Astrocyte of the spinal cord (primary cell): Measurements from ENCODE around the gene ACTR8.

Experiments
- DNase-seq: peaks from one replicate; pipeline ENCODE4 v3.0.0; 2011; ENCODE audit warnings: low read depth, low spot score
- H3K4me3 ChIP-seq: 2 replicates; pipeline ENCODE4 v1.5.1; 2011; ENCODE audit warnings: low read depth, mild to moderate bottlenecking, low read length, moderate library complexity
- in situ Hi-C: cut with HindIII; loops from 2 replicates; pipeline ENCODE4 v1.10.0; 2017; ENCODE audit warnings: low sequenced_read_pairs
- TF ChIP-seq, protein P1 (sequence below): IDR thresholded peaks from 2 replicates; pipeline ENCODE4 v1.5.1; 2012; ENCODE audit warnings: low read depth, mild to moderate bottlenecking, low read length, inconsistent platforms

ACTR8 gene

DNA sequence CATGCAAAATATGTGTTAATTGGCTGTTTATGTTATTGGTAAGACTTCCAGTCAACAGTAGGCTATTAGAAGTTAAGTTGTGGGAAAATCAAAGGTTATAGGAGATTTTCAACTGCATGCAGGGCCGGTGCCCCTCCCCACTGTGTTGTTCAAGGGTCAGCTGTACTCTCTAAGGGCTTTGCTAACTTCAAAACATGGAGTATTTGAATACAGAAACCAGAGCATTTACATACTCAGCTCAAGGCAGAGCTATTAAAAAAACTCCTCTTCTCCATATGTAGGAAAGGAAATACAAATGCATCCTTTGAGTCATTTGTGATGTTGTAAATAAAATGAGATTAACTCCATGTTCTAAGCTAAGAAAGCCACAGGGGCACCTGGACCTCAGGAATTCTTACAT is 18.8 kb downstream of the ACTR8 start:
- TF ChIP-seq, protein P1, sequence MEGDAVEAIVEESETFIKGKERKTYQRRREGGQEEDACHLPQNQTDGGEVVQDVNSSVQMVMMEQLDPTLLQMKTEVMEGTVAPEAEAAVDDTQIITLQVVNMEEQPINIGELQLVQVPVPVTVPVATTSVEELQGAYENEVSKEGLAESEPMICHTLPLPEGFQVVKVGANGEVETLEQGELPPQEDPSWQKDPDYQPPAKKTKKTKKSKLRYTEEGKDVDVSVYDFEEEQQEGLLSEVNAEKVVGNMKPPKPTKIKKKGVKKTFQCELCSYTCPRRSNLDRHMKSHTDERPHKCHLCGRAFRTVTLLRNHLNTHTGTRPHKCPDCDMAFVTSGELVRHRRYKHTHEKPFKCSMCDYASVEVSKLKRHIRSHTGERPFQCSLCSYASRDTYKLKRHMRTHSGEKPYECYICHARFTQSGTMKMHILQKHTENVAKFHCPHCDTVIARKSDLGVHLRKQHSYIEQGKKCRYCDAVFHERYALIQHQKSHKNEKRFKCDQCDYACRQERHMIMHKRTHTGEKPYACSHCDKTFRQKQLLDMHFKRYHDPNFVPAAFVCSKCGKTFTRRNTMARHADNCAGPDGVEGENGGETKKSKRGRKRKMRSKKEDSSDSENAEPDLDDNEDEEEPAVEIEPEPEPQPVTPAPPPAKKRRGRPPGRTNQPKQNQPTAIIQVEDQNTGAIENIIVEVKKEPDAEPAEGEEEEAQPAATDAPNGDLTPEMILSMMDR: no peak
- DNase-seq: no peak
- no peak overlapping the region for H3K4me3 ChIP-seq
- in situ Hi-C loops: no loop called here

GRCh38 chr3:53862241-53862640 is 19.7 kb downstream of the ACTR8 start:
- TF ChIP-seq, protein P1: no peak
- in situ Hi-C loops: no loop called here
- DNase-seq: no peak
- H3K4me3 ChIP-seq: no peak overlapping the region

DNA sequence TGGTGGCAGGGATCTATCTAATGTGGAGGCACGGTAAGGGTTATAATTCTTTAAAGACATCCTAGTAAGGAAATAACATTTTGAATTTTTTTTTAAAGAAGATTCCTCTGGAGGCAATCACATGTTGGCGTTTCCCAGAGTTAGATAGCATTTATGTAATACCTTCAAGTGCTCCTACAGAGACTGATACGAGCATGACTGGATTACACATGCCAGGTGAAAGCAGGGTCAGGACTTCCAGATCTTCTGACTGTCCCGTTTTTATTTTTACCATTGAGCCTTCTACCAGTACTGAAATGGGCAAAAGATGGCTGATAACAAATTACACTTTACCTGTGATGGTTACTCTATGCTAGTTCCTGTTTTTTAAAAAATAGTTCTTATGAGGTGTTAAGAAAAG is 21.8 kb downstream of the ACTR8 start:
- TF ChIP-seq, protein P1: no peak
- H3K4me3 ChIP-seq: no peak overlapping the region
- DNase-seq: no peak
- in situ Hi-C loops: no loop called here

- DNase-seq: no peak
- TF ChIP-seq, protein P1: no peak
- in situ Hi-C loops: no loop called here
These were observed 22.8 kb downstream of the ACTR8 start for GRCh38 chr3:53859178-53859577.

DNA sequence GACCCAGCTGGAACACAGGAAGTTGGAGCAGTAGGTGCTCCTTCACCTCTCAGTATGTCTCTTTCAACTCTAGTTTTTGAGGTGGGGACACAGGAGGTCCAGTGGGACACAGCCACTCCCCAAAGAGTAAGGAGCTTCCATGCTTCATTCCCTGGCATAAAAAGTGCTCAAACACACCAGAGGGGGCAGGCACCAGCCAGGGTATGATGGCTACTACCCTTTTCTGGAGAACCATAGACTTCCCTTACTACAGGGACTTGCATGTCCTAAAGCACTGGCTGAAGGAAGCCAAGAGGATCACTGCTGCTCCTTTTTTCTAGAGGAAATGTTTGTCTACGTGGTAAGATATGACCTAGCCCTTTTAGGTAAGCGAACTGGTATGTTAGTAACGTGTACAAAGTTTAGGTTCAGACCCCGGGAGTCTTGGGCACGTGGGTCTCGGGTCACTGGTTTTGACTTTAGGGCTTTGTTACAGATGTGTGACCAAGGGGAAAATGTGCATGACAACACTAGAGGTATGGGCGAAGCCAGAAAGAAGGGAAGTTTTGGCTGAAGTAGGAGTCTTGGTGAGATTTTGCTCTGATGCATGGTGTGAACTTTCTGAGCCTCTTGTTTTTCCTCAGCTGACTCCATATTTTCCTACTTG is 23.7 kb downstream of the ACTR8 start:
- in situ Hi-C loops: no loop called here
- no peak overlapping the region for H3K4me3 ChIP-seq
- TF ChIP-seq, protein P1: no peak
- no peak for DNase-seq

More at GRCh38 chr3:53859178-53859577, 22.8 kb downstream of the ACTR8 start:
- H3K4me3 ChIP-seq: no peak overlapping the region

GRCh38 chr3:53856964-53857363 is 25.0 kb downstream of the ACTR8 start:
- TF ChIP-seq, protein P1: no peak
- in situ Hi-C loops: no loop called here
- no peak for DNase-seq
- H3K4me3 ChIP-seq: no peak overlapping the region
